ENCODE data around the gene BORCS5.

- TF ChIP-seq CTCF (IDR thresholded peaks at IDR 0.05) (no peak), POLR2A (IDR thresholded peaks at IDR 0.05) (no peak)
Observed at GRCh38 chr12:12474471-12474928, 117.6 kb downstream of the BORCS5 start.
